ENCODE measurements around the gene SEC14L5. TPM values are rescaled to one million over a fixed set of nuclear protein-coding genes. Genes with fewer than 3 reads are reported as not detected.
A peak's percentile ranks its signal among the peaks of the same experiment; 100 is the strongest.

Gene SEC14L5
- total RNA-seq, 1 experiment from 2014 or later = 1.8 TPM

DNA sequence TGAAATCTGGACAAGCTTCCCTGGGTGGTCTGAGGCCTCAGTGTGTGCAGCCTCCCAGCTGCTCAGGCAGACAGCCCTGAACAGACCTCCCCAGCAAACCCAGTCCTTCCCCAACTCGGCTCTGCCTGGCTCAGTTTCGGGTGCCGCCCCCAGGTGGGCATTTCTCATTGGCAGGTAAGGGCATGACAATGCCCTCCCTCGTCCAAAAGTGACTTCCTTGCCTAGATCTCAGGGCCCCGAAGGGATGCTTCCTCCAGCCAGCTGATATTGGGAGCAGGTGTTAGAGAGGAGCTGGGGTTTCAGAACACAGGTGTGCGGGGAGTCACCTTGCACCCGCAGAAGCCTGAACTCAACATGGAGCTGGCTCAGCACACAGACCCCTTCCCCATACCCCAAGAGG, 17.4 kb upstream of the SEC14L5 start:
- H3K4me1 ChIP-seq (replicated peaks; ENCODE audit: insufficient read depth) = peaks cover 51% of the 10 kb centered on the region
- peak in 1 of 2 experiments; percentile 29 for DNase-seq
- no peak overlapping the region for H3K4me2 ChIP-seq
- H3K79me2 ChIP-seq (ENCODE audit: low read depth) = peaks cover 9% of the 10 kb centered on the region
- H3K36me3 ChIP-seq (ENCODE audit: low read depth) = no peaks in the 10 kb centered on the region
- H3K27me3 ChIP-seq (ENCODE audit: insufficient read depth, low read depth) = no peaks in the 10 kb centered on the region
- intact Hi-C loops (cut with micrococcal nuclease; ENCODE audit: unreplicated experiment) = loop anchor here (10.0 kb wide), 1 partner anchor 646 kb away; no protein-coding TSS in a partner anchor
- H3K9me3 ChIP-seq (ENCODE audit: insufficient read depth, low read depth) = no peaks in the 10 kb centered on the region
- CTCF ChIA-PET = no interaction called here
- peaks cover 40% of the 10 kb centered on the region for H3F3A ChIP-seq (ENCODE audit: insufficient read depth, low read depth)
- H3K9me2 ChIP-seq (ENCODE audit: insufficient read depth) = no peaks in the 10 kb centered on the region
- no peak overlapping the region for H2AFZ ChIP-seq
- H4K20me1 ChIP-seq (ENCODE audit: insufficient read depth) = no peaks in the 10 kb centered on the region
- H3K27ac ChIP-seq = no peak overlapping the region
- TF ChIP-seq EZH2 (IDR thresholded peaks at IDR 0.05; ENCODE audit: low read depth) = no peak
- TF ChIP-seq, protein P1, sequence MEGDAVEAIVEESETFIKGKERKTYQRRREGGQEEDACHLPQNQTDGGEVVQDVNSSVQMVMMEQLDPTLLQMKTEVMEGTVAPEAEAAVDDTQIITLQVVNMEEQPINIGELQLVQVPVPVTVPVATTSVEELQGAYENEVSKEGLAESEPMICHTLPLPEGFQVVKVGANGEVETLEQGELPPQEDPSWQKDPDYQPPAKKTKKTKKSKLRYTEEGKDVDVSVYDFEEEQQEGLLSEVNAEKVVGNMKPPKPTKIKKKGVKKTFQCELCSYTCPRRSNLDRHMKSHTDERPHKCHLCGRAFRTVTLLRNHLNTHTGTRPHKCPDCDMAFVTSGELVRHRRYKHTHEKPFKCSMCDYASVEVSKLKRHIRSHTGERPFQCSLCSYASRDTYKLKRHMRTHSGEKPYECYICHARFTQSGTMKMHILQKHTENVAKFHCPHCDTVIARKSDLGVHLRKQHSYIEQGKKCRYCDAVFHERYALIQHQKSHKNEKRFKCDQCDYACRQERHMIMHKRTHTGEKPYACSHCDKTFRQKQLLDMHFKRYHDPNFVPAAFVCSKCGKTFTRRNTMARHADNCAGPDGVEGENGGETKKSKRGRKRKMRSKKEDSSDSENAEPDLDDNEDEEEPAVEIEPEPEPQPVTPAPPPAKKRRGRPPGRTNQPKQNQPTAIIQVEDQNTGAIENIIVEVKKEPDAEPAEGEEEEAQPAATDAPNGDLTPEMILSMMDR (conservative IDR thresholded peaks at IDR 0.05) = no peak
- no TSS peak for BruUV-seq (replicated peaks)
- H3K4me3 ChIP-seq = no peak overlapping the region
- POLR2A ChIA-PET (ENCODE audit: unreplicated experiment) = no interaction called here

DNA sequence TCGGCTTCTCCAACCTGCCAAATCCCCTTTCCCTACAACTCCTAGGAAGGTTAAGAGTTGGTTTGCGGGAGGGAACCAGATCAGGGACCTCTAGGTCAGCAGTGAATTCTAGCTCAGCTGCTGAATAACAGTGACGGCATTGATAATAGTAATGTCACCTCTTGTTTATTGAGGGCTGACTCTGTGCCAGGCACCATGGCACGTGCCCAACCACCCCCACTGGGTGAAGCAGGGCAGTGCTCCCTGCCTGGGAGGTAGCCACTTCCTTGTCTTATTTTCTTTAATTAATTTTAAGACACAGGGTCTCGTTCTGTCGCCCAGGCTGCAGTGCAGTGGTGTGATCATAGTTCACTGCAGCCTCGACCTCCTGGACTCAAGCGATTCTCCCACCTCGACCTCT, 15.6 kb upstream of the SEC14L5 start:
- DNase-seq = peak in 1 of 2 experiments; percentile 4
- Histone ChIP-seq H3K27me3 (ENCODE audit: insufficient read depth, low read depth) (no peaks in the 10 kb centered on the region), H3K4me2 (peak overlapping the region; percentile 78), H3K4me1 (replicated peaks; ENCODE audit: insufficient read depth) (peaks cover 62% of the 10 kb centered on the region), H3K9me2 (ENCODE audit: insufficient read depth) (no peaks in the 10 kb centered on the region), H2AFZ (no peak overlapping the region), H3K79me2 (ENCODE audit: low read depth) (no peaks in the 10 kb centered on the region), H4K20me1 (ENCODE audit: insufficient read depth) (no peaks in the 10 kb centered on the region), H3F3A (ENCODE audit: insufficient read depth, low read depth) (peaks cover 54% of the 10 kb centered on the region), H3K4me3 (peak overlapping the region; percentile 37; the same call in 1 of the 2 replicates), H3K36me3 (ENCODE audit: low read depth) (no peaks in the 10 kb centered on the region), H3K9me3 (ENCODE audit: insufficient read depth, low read depth) (no peaks in the 10 kb centered on the region), H3K27ac (peak overlapping the region; percentile 96)
- intact Hi-C loops (cut with micrococcal nuclease; ENCODE audit: unreplicated experiment) = loop anchor here (10.0 kb wide), 1 partner anchor 648 kb away; no protein-coding TSS in a partner anchor
- ChIA-PET POLR2A (ENCODE audit: unreplicated experiment) (interaction anchor here (0.6 kb wide), 1 partner anchor 30 kb away, joined by 4 read pairs; no protein-coding TSS in a partner anchor), CTCF (no interaction called here)
- TF ChIP-seq EZH2 (IDR thresholded peaks at IDR 0.05; ENCODE audit: low read depth) = no peak
- TF ChIP-seq, protein P1 (conservative IDR thresholded peaks at IDR 0.05) = no peak
- no TSS peak for BruUV-seq (replicated peaks)

DNA sequence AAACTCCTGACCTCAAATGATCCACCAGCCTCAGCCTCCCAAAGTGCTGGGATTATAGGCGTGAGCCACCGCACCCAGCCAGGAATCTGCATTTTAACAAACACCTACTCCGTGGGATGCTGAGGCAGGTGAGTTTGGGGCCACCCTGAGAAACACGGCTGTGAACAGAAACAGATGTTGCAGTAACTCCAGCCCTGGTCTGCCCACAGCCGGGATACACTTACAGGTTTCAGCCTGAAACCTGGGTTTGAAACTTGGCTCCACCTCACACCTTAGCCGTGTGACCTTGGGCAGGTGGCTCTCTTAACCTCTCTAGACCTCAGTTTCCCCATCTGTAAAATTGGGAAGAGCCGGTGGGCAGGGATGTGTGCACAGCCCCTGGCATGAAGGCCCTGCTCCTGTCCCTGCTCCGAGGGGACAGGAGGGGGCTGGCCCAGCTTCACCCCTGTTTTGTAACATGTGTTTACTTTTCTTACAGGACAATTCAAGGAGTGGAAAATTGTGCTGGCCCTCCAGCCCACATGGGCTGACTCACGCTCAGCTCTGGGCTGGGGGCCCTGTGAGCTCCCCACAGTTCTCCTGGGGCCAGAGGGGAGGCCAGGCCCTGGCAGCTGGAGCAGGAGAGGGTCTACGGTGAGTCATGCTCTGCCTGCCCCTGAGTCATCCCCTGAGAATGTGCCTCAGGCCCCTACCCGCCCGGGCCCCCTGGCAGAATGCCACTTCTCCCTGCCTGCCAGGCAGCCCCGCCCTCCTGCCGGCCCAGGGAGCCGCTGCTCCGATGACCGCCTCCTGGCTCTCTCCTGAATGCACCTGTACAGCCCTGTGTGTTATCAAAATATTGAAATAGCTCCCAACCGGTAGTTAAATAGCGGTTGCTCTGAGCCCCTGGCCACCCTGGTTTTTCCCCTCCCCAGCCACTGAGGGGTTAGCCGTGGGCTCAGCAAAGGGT, 13.5 kb upstream of the SEC14L5 start:
- no peaks in the 10 kb centered on the region for H3K27me3 ChIP-seq (ENCODE audit: insufficient read depth, low read depth)
- TF ChIP-seq, protein P1 (conservative IDR thresholded peaks at IDR 0.05) = no peak
- no peak for TF ChIP-seq EZH2 (IDR thresholded peaks at IDR 0.05; ENCODE audit: low read depth)
- H3F3A ChIP-seq (ENCODE audit: insufficient read depth, low read depth) = peaks cover 55% of the 10 kb centered on the region
- peak; percentile 97 to 100 for DNase-seq
- H3K79me2 ChIP-seq (ENCODE audit: low read depth) = no peaks in the 10 kb centered on the region
- no peaks in the 10 kb centered on the region for H3K36me3 ChIP-seq (ENCODE audit: low read depth)
- no peaks in the 10 kb centered on the region for H4K20me1 ChIP-seq (ENCODE audit: insufficient read depth)
- H3K27ac ChIP-seq = peak overlapping the region; percentile 96
- H3K4me1 ChIP-seq (replicated peaks; ENCODE audit: insufficient read depth) = peaks cover 78% of the 10 kb centered on the region
- intact Hi-C loops (cut with micrococcal nuclease; ENCODE audit: unreplicated experiment) = loop anchor here (1.0 to 10.0 kb wide), 10 partner anchors 8 to 650 kb away; partner anchors contain the start of genes GLYR1, SEC14L5 and UBN1
- 0 out of 2 replicates have a peak overlapping the region, but pooled peaks have one; percentile 23 for H3K4me3 ChIP-seq
- ChIA-PET CTCF (interaction anchor here (0.6 to 1.4 kb wide), 2 partner anchors 8 to 33 kb away, joined by 3 to 8 read pairs; no protein-coding TSS in a partner anchor), POLR2A (ENCODE audit: unreplicated experiment) (interaction anchor here (0.5 to 1.3 kb wide), 7 partner anchors 8 to 329 kb away, joined by 3 to 9 read pairs (median 6); partner anchors contain the start of gene SEC14L5)
- peak overlapping the region; percentile 78 for H3K4me2 ChIP-seq
- no peaks in the 10 kb centered on the region for H3K9me3 ChIP-seq (ENCODE audit: insufficient read depth, low read depth)
- BruUV-seq (replicated peaks) = TSS peak; percentile 8
- no peaks in the 10 kb centered on the region for H3K9me2 ChIP-seq (ENCODE audit: insufficient read depth)
- H2AFZ ChIP-seq = no peak overlapping the region
